ENCODE data around the gene SRSF3.

Gene SRSF3

GRCh38 chr6:36613200-36613995 lies 19.2 kb downstream of the SRSF3 start:
- H3K27me3 ChIP-seq (ENCODE audit: control insufficient read depth, insufficient read depth, low read length): no peaks in the 10 kb centered on the region
- 0 out of 2 replicates have a peak, but pooled peaks cover under 1% of the 10 kb centered on the region for H3K4me1 ChIP-seq (ENCODE audit: control insufficient read depth, insufficient read depth, low read length)
- no peak overlapping the region for H3K9ac ChIP-seq (ENCODE audit: low read depth, low read length)
- H3K9me3 ChIP-seq (ENCODE audit: control insufficient read depth, insufficient read depth, low read length): no peaks in the 10 kb centered on the region
- H3K27ac ChIP-seq (ENCODE audit: low read depth, low read length): no peak overlapping the region
- H3K36me3 ChIP-seq (ENCODE audit: control insufficient read depth, insufficient read depth, low read length): peaks cover 36% of the 10 kb centered on the region
- no peak overlapping the region for H3K4me3 ChIP-seq (ENCODE audit: low read depth, low read length)

DNA sequence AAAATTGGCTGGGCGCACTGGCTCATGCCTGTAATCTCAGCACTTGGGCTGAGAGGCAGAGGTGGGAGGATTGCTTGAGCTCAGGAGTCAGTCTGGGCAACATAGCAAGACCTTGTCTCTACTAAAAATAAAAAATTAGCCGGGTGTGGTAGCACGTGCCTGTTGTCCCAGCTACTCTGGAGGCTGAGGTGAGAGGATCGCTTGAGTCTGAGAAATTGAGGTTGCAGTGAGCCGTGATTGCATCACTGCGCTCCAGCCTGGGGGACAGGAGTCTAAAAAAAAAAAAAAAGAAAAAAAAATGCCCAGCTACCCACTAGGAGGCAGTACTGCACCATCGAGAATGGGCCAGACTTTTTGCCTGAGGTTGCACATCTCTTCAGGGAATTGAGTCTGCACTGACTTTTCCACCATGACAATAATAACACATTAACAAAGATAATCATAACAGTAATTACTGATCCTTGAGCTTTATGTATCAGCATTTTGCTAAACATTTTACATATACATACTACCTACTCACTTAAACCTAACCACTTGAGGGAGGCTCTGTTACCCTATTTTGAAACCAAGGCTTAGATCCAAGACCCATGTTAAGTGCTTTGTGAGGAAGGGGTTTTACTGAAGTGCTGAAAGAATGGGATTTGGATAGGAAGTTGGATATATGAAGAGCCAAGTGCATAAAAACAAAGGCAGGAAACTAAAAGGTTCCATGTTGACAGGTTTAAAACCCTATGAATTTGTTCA lies 21.0 kb downstream of the SRSF3 start:
- no peaks in the 10 kb centered on the region for H3K27me3 ChIP-seq (ENCODE audit: control insufficient read depth, insufficient read depth, low read length)
- no peak overlapping the region for H3K9ac ChIP-seq (ENCODE audit: low read depth, low read length)
- peaks cover 8% of the 10 kb centered on the region; the same call in 1 of the 2 replicates for H3K4me1 ChIP-seq (ENCODE audit: control insufficient read depth, insufficient read depth, low read length)
- H3K9me3 ChIP-seq (ENCODE audit: control insufficient read depth, insufficient read depth, low read length): no peaks in the 10 kb centered on the region
- no peak overlapping the region for H3K27ac ChIP-seq (ENCODE audit: low read depth, low read length)
- peaks cover 21% of the 10 kb centered on the region for H3K36me3 ChIP-seq (ENCODE audit: control insufficient read depth, insufficient read depth, low read length)
- H3K4me3 ChIP-seq (ENCODE audit: low read depth, low read length): no peak overlapping the region

DNA sequence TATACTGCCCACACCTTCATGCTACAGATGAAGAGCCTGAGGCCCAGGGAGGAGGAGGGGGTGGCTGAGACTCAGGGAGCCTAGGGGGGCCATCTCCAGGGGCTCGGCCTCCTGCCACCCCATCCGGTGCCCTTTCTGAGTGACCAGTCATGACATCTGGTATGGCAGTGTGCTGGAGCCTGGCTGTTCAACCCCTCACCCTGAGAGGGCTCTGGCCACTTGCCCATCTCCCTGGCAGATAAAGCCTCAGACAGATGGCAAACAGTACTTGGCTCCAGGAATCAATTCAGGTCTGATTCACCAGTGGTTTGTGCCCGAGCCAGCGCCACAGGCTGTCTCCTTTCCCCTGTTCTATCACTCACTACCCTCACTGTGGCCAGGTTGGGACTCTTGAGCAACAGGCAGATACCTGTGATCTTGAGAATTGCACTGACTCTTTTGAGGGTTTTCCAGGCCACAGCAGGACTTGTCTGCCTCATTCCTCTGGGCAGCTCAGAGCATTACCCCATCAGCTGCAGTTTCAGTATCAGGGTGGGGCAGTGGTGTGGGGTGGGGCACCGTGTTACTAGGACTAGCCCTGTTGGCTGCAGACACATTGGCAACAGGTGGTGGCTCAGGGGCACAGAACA lies 22.8 kb downstream of the SRSF3 start:
- Histone ChIP-seq H3K9me3 (ENCODE audit: control insufficient read depth, insufficient read depth, low read length) (no peaks in the 10 kb centered on the region), H3K36me3 (ENCODE audit: control insufficient read depth, insufficient read depth, low read length) (peaks cover 10% of the 10 kb centered on the region), H3K4me1 (ENCODE audit: control insufficient read depth, insufficient read depth, low read length) (peaks cover 8% of the 10 kb centered on the region; the same call in 1 of the 2 replicates), H3K27me3 (ENCODE audit: control insufficient read depth, insufficient read depth, low read length) (no peaks in the 10 kb centered on the region), H3K27ac (ENCODE audit: low read depth, low read length) (no peak overlapping the region), H3K4me3 (ENCODE audit: low read depth, low read length) (no peak overlapping the region), H3K9ac (ENCODE audit: low read depth, low read length) (no peak overlapping the region)

GRCh38 chr6:36618366-36619355 lies 24.5 kb downstream of the SRSF3 start:
- no peak overlapping the region for H3K27ac ChIP-seq (ENCODE audit: low read depth, low read length)
- H3K4me3 ChIP-seq (ENCODE audit: low read depth, low read length): no peak overlapping the region
- H3K9ac ChIP-seq (ENCODE audit: low read depth, low read length): no peak overlapping the region
- H3K4me1 ChIP-seq (ENCODE audit: control insufficient read depth, insufficient read depth, low read length): peaks cover 8% of the 10 kb centered on the region; the same call in 1 of the 2 replicates
- H3K36me3 ChIP-seq (ENCODE audit: control insufficient read depth, insufficient read depth, low read length): no peaks in the 10 kb centered on the region
- H3K27me3 ChIP-seq (ENCODE audit: control insufficient read depth, insufficient read depth, low read length): no peaks in the 10 kb centered on the region
- H3K9me3 ChIP-seq (ENCODE audit: control insufficient read depth, insufficient read depth, low read length): no peaks in the 10 kb centered on the region

DNA sequence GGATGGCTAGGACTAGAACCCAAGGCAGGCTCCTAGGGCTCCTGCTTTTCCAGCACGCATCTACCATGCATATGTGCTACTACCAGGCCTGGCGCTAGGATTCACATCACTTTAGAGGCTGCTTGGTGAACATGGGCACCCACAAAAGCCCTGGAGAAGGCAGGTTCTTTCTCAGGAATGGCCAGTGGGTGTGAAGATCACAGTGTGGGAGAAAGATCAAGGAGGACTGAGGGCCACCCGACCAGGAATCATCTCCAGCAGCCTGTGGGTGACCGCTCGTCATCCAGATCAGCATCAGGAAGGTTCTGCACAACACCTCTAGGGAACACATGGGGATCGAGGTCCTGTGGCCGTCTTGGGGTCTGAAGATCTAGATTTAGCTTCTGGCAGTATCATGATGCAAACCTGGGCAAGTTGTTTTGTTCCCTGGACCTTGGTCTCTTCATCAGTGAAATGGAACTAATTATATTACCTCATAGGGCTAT lies 27.3 kb downstream of the SRSF3 start:
- peaks cover 8% of the 10 kb centered on the region; the same call in 1 of the 2 replicates for H3K4me1 ChIP-seq (ENCODE audit: control insufficient read depth, insufficient read depth, low read length)
- H3K27me3 ChIP-seq (ENCODE audit: control insufficient read depth, insufficient read depth, low read length): no peaks in the 10 kb centered on the region

GRCh38 chr6:36622901-36623546 lies 28.9 kb downstream of the SRSF3 start:
- Histone ChIP-seq H3K4me3 (ENCODE audit: low read depth, low read length) (no peak overlapping the region), H3K9me3 (ENCODE audit: control insufficient read depth, insufficient read depth, low read length) (no peaks in the 10 kb centered on the region), H3K27me3 (ENCODE audit: control insufficient read depth, insufficient read depth, low read length) (no peaks in the 10 kb centered on the region), H3K27ac (ENCODE audit: low read depth, low read length) (no peak overlapping the region), H3K4me1 (ENCODE audit: control insufficient read depth, insufficient read depth, low read length) (peaks cover 8% of the 10 kb centered on the region; the same call in 1 of the 2 replicates), H3K36me3 (ENCODE audit: control insufficient read depth, insufficient read depth, low read length) (no peaks in the 10 kb centered on the region), H3K9ac (ENCODE audit: low read depth, low read length) (no peak overlapping the region)

More for the DNA sequence above, 27.3 kb downstream of the SRSF3 start:
- no peaks in the 10 kb centered on the region for H3K36me3 ChIP-seq (ENCODE audit: control insufficient read depth, insufficient read depth, low read length)
- no peaks in the 10 kb centered on the region for H3K9me3 ChIP-seq (ENCODE audit: control insufficient read depth, insufficient read depth, low read length)
- no peak overlapping the region for H3K9ac ChIP-seq (ENCODE audit: low read depth, low read length)
- H3K27ac ChIP-seq (ENCODE audit: low read depth, low read length): no peak overlapping the region
- no peak overlapping the region for H3K4me3 ChIP-seq (ENCODE audit: low read depth, low read length)

DNA sequence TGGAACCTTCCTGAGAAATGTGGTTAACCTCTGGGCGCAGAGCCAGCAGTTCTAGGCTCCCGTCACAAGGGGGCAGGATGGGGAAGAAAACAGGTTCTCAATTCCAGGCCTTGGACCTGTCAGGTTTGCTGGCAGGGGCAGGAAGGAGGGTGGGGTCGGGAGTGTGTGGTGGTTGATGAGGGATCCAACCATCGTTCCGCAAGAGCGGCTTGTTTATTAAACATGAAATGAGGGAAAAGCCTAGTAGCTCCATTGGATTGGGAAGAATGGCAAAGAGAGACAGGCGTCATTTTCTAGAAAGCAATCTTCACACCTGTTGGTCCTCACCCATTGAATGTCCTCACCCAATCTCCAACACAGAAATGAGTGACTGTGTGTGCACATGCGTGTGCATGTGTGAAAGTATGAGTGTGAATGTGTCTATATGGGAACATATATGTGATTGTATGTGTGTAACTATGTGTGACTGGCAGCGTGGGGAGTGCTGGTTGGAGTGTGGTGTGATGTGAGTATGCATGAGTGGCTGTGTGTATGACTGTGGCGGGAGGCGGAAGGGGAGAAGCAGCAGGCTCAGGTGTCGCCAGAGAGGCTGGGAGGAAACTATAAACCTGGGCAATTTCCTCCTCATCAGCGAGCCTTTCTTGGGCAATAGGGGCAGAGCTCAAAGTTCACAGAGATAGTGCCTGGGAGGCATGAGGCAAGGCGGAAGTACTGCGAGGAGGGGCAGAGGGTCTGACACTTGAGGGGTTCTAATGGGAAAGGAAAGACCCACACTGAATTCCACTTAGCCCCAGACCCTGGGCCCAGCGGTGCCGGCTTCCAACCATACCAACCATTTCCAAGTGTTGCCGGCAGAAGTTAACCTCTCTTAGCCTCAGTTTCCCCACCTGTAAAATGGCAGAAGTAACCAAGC lies 29.6 kb downstream of the SRSF3 start:
- Histone ChIP-seq H3K4me3 (ENCODE audit: low read depth, low read length) (no peak overlapping the region), H3K9ac (ENCODE audit: low read depth, low read length) (no peak overlapping the region), H3K27me3 (ENCODE audit: control insufficient read depth, insufficient read depth, low read length) (no peaks in the 10 kb centered on the region), H3K27ac (ENCODE audit: low read depth, low read length) (no peak overlapping the region), H3K4me1 (ENCODE audit: control insufficient read depth, insufficient read depth, low read length) (peaks cover 4% of the 10 kb centered on the region; the same call in 1 of the 2 replicates), H3K9me3 (ENCODE audit: control insufficient read depth, insufficient read depth, low read length) (no peaks in the 10 kb centered on the region), H3K36me3 (ENCODE audit: control insufficient read depth, insufficient read depth, low read length) (no peaks in the 10 kb centered on the region)

DNA sequence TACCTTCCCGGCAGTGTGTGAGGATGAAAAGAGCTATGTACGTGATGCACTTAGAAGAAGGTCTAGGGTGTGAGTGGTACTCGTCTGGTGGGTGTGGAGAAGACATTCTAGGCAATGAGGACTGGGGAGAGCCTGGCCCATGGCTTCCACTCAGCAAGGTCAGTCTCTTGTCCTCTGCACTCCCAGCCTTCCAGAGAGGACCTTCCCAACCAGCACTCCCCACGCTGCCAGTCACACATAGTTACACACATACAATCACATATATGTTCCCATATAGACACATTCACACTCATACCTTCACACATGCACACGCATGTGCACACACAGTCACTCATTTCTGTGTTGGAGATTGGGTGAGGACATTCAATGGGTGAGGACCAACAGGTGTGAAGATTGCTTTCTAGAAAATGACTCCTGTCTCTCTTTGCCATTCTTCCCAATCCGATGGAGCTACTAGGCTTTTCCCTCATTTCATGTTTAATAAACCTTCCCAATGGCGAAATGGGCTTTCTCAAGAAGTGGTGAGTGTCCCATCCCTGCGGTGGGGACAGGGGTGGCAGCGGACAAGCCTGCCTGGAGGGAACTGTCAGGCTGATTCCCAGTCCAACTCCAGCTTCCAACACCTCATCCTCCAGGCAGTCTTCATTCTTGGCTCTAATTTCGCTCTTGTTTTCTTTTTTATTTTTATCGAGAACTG lies 30.4 kb downstream of the SRSF3 start:
- no peak overlapping the region for H3K9ac ChIP-seq (ENCODE audit: low read depth, low read length)
- H3K27me3 ChIP-seq (ENCODE audit: control insufficient read depth, insufficient read depth, low read length): no peaks in the 10 kb centered on the region
- H3K4me1 ChIP-seq (ENCODE audit: control insufficient read depth, insufficient read depth, low read length): no peaks in the 10 kb centered on the region
- H3K36me3 ChIP-seq (ENCODE audit: control insufficient read depth, insufficient read depth, low read length): no peaks in the 10 kb centered on the region
- H3K4me3 ChIP-seq (ENCODE audit: low read depth, low read length): no peak overlapping the region
- H3K9me3 ChIP-seq (ENCODE audit: control insufficient read depth, insufficient read depth, low read length): no peaks in the 10 kb centered on the region
- H3K27ac ChIP-seq (ENCODE audit: low read depth, low read length): no peak overlapping the region

All from HUES48 (cell line).